PFSK-1 (cell line): ENCODE results near the gene HIVEP1.

Experiments used
- FOXP2 ChIP-seq: optimal IDR thresholded peaks from 2 replicates; pipeline ENCODE3; 2011; ENCODE audit warnings: borderline replicate concordance, control low read depth, inconsistent platforms; ENCODE audit not compliant: insufficient read depth; ENCODE audit errors: extremely low read length, extremely low read depth
- POLR2AphosphoS5 ChIP-seq: IDR thresholded peaks from 2 replicates; pipeline ENCODE4 v1.6.1; 2012; ENCODE audit warnings: low read depth, mild to moderate bottlenecking, control low read depth, low read length, moderate library complexity
- TAF1 ChIP-seq: IDR thresholded peaks from 2 replicates; pipeline ENCODE4 v1.6.1; 2012; ENCODE audit warnings: low read length, control low read depth, borderline replicate concordance; ENCODE audit not compliant: insufficient read depth

DNA sequence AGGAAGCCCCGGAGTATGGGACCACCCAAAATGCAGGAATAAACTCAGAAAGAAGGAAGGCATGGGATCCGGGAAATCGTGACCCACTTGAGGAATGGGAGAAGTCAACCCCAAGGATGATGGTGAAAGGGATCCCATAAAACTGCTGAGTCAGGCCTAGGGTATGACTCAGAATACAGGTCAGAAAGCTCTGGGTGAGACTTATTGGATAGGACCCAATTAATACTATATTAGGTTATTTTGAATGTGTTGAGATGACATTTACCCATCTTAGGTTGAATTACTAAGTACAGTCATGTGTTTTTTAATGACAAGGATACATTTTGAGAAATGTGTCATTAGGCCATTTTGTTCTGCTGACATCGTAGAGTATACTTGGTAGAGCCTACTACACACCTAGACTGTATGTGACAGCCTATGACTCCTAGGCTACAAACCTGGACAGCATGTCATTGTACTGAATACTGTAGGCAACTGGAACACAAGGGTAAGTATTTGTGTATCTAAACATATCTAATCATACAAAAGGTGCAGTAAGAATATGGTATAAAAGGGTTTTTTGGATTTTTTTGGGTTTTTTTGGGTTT is 17.1 kb upstream of the HIVEP1 start:
- TF ChIP-seq POLR2AphosphoS5 = no peak
- TF ChIP-seq FOXP2 = no peak
- no peak for TF ChIP-seq TAF1
